Fibroblast of skin of left biceps (primary cell): Measurements from ENCODE around the gene ADTRP.

Experiments used
- DNase-seq, 2 experiments: peaks; one replicate each; pipeline ENCODE4 v3.0.0-alpha.2; 2013; ENCODE audit warnings: low read depth in 2 of 2

Gene ADTRP

GRCh38 chr6:11773581-11773980, 5.0 kb downstream of the ADTRP start:
- no peak for DNase-seq

GRCh38 chr6:11773013-11773412, 5.6 kb downstream of the ADTRP start:
- DNase-seq = no peak

GRCh38 chr6:11772109-11772825, 6.3 kb downstream of the ADTRP start:
- peak; percentile 90 to 93 for DNase-seq

GRCh38 chr6:11771473-11772048, 7.0 kb downstream of the ADTRP start:
- DNase-seq = no peak

- peak; percentile 97 for DNase-seq
These were observed 7.8 kb downstream of the ADTRP start for GRCh38 chr6:11770546-11771466.

GRCh38 chr6:11769811-11770545, 8.6 kb downstream of the ADTRP start:
- no peak for DNase-seq

- no peak for DNase-seq
These were observed 9.4 kb downstream of the ADTRP start for GRCh38 chr6:11769244-11769643.

- DNase-seq = no peak
These were observed 10.4 kb downstream of the ADTRP start for GRCh38 chr6:11767978-11768756.

- DNase-seq = no peak
These were observed 11.1 kb downstream of the ADTRP start for GRCh38 chr6:11767458-11767857.

GRCh38 chr6:11766589-11767450, 11.8 kb downstream of the ADTRP start:
- peak; percentile 91 to 92 for DNase-seq

GRCh38 chr6:11766043-11766442, 12.6 kb downstream of the ADTRP start:
- no peak for DNase-seq

GRCh38 chr6:11764250-11764604, 14.4 kb downstream of the ADTRP start:
- DNase-seq = no peak

GRCh38 chr6:11763460-11764249, 14.9 kb downstream of the ADTRP start:
- DNase-seq = no peak

- no peak for DNase-seq
These were observed 15.7 kb downstream of the ADTRP start for GRCh38 chr6:11762794-11763459.

GRCh38 chr6:11761744-11762620, 16.6 kb downstream of the ADTRP start:
- no peak for DNase-seq

GRCh38 chr6:11760015-11760473, 18.6 kb downstream of the ADTRP start:
- no peak for DNase-seq

- DNase-seq = no peak
These were observed 19.7 kb downstream of the ADTRP start for GRCh38 chr6:11758878-11759277.

GRCh38 chr6:11756726-11757125, 21.9 kb downstream of the ADTRP start:
- no peak for DNase-seq
